Measurements from ENCODE around the gene DLG2.
"Not testable (repeated sequence)": the region's sequence is repeated elsewhere in the genome, so short reads cannot be mapped to it uniquely, and the experiment has no call there.

DLG2 gene

DNA sequence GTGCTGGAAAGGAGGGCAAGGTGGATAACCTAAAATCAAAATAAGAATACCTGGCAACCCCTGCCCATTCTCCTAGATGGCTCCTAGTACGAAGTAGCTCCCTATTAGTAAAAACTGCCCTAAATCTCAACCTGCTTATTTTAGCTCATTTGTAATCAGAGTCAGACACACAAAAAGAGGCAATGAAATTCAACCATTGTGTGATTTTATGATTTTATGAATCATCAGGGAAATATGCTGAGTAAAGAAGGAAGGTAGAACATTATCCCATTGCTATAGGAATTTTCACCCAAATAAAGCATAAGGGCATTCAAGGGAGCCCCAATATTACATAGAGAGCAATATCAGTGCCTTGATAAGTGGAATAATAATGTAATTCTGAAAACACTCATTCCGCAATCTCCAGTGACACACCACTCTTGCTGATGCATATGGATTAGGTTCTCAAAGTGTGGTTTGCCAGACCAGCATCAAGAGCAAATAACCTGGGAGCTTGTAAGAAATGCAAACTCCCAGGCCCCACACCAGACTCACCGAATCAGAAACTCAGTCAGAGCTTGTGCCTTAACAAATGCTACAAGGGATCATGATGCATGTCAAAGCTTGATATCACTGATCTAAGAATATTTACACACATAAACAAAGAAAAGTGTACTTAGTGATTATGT is 789.6 kb downstream of the DLG2 start:
- DNase-seq (ENCODE audit: low read depth in 2 of 2) = no peak

DNA sequence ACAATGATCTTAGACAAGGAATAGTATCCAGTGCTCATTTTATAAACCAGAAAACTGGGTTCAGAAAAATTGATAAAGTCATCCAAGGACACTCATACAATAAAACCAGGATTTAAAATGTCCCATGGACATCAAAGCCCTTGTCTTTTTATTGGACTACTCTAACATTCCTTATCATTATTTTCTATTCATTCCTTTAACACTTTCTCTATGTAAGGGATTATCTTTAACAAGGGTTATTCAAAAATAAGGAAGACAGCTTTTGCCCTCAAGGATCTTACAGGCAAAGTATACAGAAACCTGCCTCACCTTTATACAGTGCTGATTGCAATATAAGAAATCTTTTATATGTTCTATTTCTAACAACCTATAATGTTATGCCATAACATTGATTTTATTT is 790.8 kb downstream of the DLG2 start:
- DNase-seq (ENCODE audit: low read depth in 2 of 2) = no peak

DNA sequence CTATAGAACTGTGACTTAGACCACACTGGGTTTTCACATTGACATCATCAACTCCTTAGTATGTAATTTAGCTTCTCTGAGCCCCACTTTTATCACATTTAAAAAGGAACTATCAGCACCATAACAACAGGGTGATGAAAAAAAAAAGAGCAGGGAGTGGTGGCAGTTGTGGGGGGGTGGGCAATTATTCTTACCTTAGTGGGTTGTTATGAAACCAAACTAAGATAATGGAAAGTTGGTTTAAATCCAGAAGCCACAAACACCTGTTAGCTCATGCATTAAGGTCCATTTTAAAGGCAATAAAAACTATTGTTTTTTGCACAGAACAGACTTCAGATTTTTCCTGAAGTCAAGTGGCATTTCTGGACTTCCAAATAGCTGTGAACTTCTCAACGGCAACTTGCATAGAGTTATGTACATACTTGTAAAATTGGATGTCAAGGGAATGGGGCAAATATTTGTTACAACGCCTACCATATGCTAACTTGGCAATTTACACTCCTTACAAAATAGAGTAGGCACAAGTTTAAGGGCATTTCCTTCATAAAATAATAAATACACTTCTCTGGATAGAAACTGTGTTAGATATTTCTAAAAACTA is 793.6 kb downstream of the DLG2 start:
- no peak for DNase-seq (ENCODE audit: low read depth in 2 of 2)

- no peak for DNase-seq (ENCODE audit: low read depth in 2 of 2)
These were observed 796.8 kb downstream of the DLG2 start for GRCh38 chr11:84830372-84830771.

DNA sequence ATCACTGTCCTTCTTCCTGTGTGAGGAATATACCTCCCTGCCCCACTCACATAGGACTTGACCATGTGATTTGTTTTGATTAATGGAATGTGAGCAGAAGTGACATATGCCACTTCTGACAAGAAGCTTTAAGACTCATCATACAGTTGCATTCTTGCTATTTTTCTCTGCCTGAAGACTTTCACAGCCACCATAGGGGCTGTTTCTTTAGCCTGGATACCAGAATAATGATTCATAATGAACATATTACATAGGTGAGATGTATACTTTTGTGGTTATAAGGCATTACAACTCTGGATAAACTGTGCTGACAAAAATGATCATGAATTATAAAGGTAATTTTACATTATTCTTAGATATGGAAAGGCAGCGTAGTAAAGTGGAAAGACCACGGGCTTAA is 798.0 kb downstream of the DLG2 start:
- no peak for DNase-seq (ENCODE audit: low read depth in 2 of 2)

DNA sequence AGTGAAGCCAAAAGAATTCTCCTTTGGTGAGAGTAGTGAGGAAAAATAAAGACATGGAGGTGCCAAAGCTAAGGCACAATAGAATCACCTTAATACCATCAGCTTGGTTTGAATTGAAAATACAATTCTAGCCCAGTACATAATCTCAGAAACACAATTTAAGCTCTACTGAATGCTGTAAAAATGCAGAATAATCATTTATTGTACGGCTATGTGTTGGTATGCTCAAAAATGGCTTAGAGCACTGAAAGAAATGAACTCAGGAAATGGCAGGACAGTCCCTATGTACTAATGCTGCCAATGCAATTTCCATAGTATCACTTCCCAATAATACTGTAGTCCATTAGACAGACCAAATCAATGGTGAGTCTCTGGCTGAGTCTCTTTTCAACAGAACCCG is 798.5 kb downstream of the DLG2 start:
- DNase-seq (ENCODE audit: low read depth in 2 of 2) = no peak

GRCh38 chr11:84825106-84825660 is 802.0 kb downstream of the DLG2 start:
- DNase-seq (ENCODE audit: low read depth in 2 of 2) = no peak

DNA sequence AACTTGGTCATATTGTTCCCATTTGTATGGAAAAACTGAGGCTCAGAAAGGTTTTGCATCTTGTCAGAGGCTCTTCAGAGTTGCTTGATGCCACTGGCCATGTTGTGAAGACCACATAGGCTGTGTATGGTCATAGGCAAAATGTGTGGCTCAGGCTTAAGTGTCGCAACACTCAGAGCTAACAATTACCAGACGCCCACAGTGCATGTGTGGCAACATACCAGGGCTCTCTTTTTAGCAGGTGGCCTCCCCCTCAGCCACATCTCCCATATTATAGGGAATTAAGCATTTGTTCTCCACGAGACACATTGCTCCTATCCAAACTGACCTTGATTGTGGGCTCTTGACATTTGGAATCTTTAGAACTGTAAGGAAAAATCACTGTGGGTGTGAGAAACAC is 802.5 kb downstream of the DLG2 start:
- DNase-seq (ENCODE audit: low read depth in 2 of 2) = no peak

GRCh38 chr11:84819537-84819936 is 807.6 kb downstream of the DLG2 start:
- no peak for DNase-seq (ENCODE audit: low read depth in 2 of 2)

- no peak for DNase-seq (ENCODE audit: low read depth in 2 of 2)
These were observed 808.0 kb downstream of the DLG2 start for GRCh38 chr11:84819128-84819527.

GRCh38 chr11:84817998-84818397 is 809.1 kb downstream of the DLG2 start:
- no peak for DNase-seq (ENCODE audit: low read depth in 2 of 2)

DNA sequence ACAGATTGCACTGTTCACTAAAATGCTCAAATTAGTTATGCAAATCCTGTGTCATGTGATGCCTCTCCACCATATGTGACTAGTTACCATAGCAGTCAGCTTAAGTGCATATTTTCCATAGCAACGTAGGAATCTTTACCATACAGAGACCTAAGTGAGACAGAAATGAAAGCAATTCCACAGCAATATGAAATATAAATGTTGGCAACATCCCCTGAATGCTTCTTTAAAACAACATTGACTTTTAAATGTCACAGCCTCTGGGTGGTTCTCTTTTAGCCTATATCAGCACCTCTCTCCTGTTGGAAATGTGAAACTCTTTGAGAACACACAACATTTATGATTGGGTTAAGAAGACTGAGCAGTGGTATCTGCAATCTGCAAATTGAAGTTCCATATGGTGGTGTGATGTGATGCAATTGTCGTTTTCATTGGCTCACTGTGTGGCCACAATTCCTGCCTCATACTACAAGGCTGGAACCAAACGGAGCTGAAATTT is 814.6 kb downstream of the DLG2 start:
- DNase-seq (ENCODE audit: low read depth in 2 of 2) = no peak

DNA sequence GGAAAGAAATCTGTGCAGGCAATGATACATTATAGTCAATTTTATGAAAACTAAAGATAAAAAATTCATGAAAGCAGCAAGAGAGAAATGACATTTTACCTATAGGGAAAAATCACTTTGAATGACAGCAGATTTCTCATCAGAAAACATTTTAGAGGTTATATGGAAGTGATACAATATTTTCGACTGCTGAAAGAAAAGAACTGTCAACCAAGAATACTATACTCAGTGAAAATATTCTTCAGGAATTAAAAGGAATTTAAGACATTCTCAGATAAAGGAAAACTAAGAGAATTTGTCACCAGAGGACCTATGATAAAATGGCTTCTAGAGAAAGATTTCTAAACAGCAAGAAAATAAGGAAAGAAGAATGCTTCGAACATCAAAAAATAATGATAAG is 820.8 kb downstream of the DLG2 start:
- DNase-seq (ENCODE audit: low read depth in 2 of 2) = no peak

DNA sequence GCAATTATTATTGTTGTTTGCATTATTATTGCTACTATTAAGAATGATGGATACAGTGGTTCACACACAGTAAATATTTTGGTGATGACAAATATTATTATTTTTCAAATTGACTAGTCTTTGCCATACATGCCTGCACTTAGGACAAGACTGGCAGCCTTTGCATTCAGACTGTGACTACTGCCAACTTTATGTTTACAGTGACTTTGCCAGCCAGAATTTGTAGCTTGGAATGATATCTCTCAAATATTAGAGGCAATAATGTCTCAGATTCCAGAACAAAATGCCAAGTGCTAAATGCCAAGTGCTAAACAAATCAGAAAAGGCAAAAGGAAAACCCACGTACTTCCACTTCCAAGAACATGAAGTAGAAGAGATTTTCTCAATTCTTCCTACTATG is 823.1 kb downstream of the DLG2 start:
- no peak for DNase-seq (ENCODE audit: low read depth in 2 of 2)

GRCh38 chr11:84800755-84801346 is 826.3 kb downstream of the DLG2 start:
- DNase-seq (ENCODE audit: low read depth in 2 of 2) = no peak

- DNase-seq (ENCODE audit: low read depth in 2 of 2) = no peak
These were observed 828.0 kb downstream of the DLG2 start for GRCh38 chr11:84799112-84799511.

DNA sequence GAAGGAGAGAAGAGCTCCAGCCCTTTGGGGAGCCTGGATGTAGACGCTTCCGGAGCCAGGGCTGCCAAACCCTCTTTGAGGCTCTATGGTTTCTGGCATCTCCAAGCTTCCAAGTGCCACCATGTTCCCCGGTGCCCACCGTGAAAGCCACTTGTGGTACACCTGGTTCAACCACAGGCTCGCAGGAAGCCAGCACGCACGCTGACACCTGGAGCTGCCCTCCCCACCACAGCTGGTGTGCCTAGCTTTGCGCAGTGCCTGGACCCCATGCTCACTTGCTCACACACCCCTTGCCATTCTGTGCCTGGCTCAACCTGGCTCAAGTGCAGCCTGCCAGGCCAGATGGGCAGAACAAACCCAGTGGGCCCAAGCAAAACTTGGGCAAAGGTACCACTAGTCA is 831.4 kb downstream of the DLG2 start:
- DNase-seq (ENCODE audit: low read depth in 2 of 2) = no peak

GRCh38 chr11:84794663-84795443 is 832.3 kb downstream of the DLG2 start:
- DNase-seq (ENCODE audit: low read depth in 2 of 2) = no peak

- no peak for DNase-seq (ENCODE audit: low read depth in 2 of 2)
These were observed 833.8 kb downstream of the DLG2 start for GRCh38 chr11:84793318-84793717.

GRCh38 chr11:84790849-84791427 is 836.2 kb downstream of the DLG2 start:
- no peak for DNase-seq (ENCODE audit: low read depth in 2 of 2)

- DNase-seq (ENCODE audit: low read depth in 2 of 2) = no peak
These were observed 838.9 kb downstream of the DLG2 start for GRCh38 chr11:84788220-84788619.

- DNase-seq (ENCODE audit: low read depth in 2 of 2) = not testable (repeated sequence)
These were observed 843.0 kb downstream of the DLG2 start for GRCh38 chr11:84784158-84784557.

Data from activated CD4-positive, alpha-beta T cell treated with anti-CD3 and anti-CD28 coated beads for 24 hours (primary cell).